Common myeloid progenitor, CD34-positive (primary cell): ENCODE measurements around the gene RSPH10B2.
"Not testable (repeated sequence)": the region's sequence is repeated elsewhere in the genome, so short reads cannot be mapped to it uniquely, and the experiment has no call there.

Experiments used
- CTCF ChIA-PET: fragments of 350-600 bp; sonication (Branson Sonifier 250); formaldehyde crosslinking; loops from one replicate; lab custom pipeline; 2021; ENCODE audit warnings: antibody characterized with exemption; lab: Charles Lee
- POLR2A ChIA-PET: fragments of 350-600 bp; sonication (Branson Sonifier 250); formaldehyde crosslinking; loops from one replicate; lab custom pipeline; 2021; ENCODE audit warnings: antibody characterized with exemption; lab: Charles Lee
- DNase-seq, 3 donors: peaks; one replicate each; pipeline versions ENCODE4 v3.0.0 to v3.0.0-alpha.2; 2013
- H3K27ac ChIP-seq, 2 experiments: 1 replicate in 1 of 2; 2 replicates in 1 of 2; pipeline ENCODE4 v1.7.0; 2013; ENCODE audit warnings: inconsistent platforms in 2 of 2, low read length in 2 of 2, mild to moderate bottlenecking in 2 of 2, low read depth in 1 of 2, moderate library complexity in 1 of 2; ENCODE audit not compliant: severe bottlenecking in 2 of 2, insufficient read depth in 1 of 2, poor library complexity in 1 of 2
- H3K27me3 ChIP-seq, 5 experiments: replicated peaks in 2 of 5; 1 replicate in 3 of 5; 2 replicates in 2 of 5; pipeline versions ENCODE4 v1.6.1 to v1.7.0; 2013; ENCODE audit warnings: low read length in 4 of 5, mild to moderate bottlenecking in 2 of 5, moderate library complexity in 2 of 5, inconsistent platforms in 1 of 5; ENCODE audit not compliant: insufficient read depth in 5 of 5, control insufficient read depth in 4 of 5
- H3K36me3 ChIP-seq, 4 experiments: 1 replicate in 2 of 4; 2 replicates in 2 of 4; pipeline versions ENCODE4 v1.6.1 to v1.7.0; 2013; ENCODE audit warnings: low read length in 3 of 4, control low read depth in 1 of 4, mild to moderate bottlenecking in 1 of 4; ENCODE audit not compliant: control insufficient read depth in 4 of 4, insufficient read depth in 4 of 4
- H3K4me1 ChIP-seq, 4 experiments: 1 replicate in 3 of 4; 2 replicates in 1 of 4; pipeline versions ENCODE4 v1.6.1 to v1.7.1; 2013; ENCODE audit warnings: low read length in 3 of 4, mild to moderate bottlenecking in 3 of 4, control low read depth in 1 of 4, inconsistent platforms in 1 of 4, moderate library complexity in 1 of 4; ENCODE audit not compliant: control insufficient read depth in 4 of 4, insufficient read depth in 4 of 4; ENCODE audit errors: control extremely low read depth in 1 of 4
- H3K4me3 ChIP-seq, 7 experiments: 1 replicate in 4 of 7; 2 replicates in 3 of 7; pipeline versions ENCODE4 v1.5.1 to v1.7.0; 2013; ENCODE audit warnings: mild to moderate bottlenecking in 7 of 7, low read length in 6 of 7, moderate library complexity in 6 of 7, inconsistent platforms in 2 of 7, low read depth in 2 of 7, control low read depth in 1 of 7; ENCODE audit not compliant: insufficient read depth in 4 of 7, control insufficient read depth in 1 of 7; ENCODE audit errors: extremely low read depth in 1 of 7
- H3K9me3 ChIP-seq, 5 experiments: 1 replicate in 4 of 5; 2 replicates in 1 of 5; pipeline versions ENCODE4 v1.6.1 to v1.7.1; 2013; ENCODE audit warnings: low read length in 4 of 5, mild to moderate bottlenecking in 2 of 5, inconsistent platforms in 1 of 5, low read depth in 1 of 5, moderate library complexity in 1 of 5; ENCODE audit not compliant: control insufficient read depth in 4 of 5, insufficient read depth in 2 of 5; ENCODE audit errors: control extremely low read depth in 1 of 5
- WGBS: methylation state at CpG from one replicate; pipeline ENCODE4 v1.1.5; 2013; ENCODE audit not compliant: insufficient coverage; 5-methylcytosine and 5-hydroxymethylcytosine counted together

RSPH10B2 gene

GRCh38 chr7:6781581-6781980, 27.7 kb downstream of the RSPH10B2 start:
- H3K9me3 ChIP-seq, POLR2A ChIA-PET: not testable (repeated sequence)
- no CpG with 5 or more reads among the region's 6 CpGs for WGBS

GRCh38 chr7:6789353-6789752, 35.5 kb downstream of the RSPH10B2 start:
- H3K27me3 ChIP-seq, H3K4me3 ChIP-seq, POLR2A ChIA-PET, H3K9me3 ChIP-seq, H3K4me1 ChIP-seq, H3K27ac ChIP-seq, CTCF ChIA-PET, DNase-seq, H3K36me3 ChIP-seq: not testable (repeated sequence)
- WGBS: no CpG with 5 or more reads among the region's 13 CpGs

More at GRCh38 chr7:6781581-6781980, 27.7 kb downstream of the RSPH10B2 start:
- H3K4me3 ChIP-seq, H3K36me3 ChIP-seq, DNase-seq, H3K27ac ChIP-seq, CTCF ChIA-PET, H3K27me3 ChIP-seq, H3K4me1 ChIP-seq: not testable (repeated sequence)

GRCh38 chr7:6792113-6792872, 38.4 kb downstream of the RSPH10B2 start:
- H3K27ac ChIP-seq, H3K27me3 ChIP-seq, H3K4me3 ChIP-seq, H3K4me1 ChIP-seq, CTCF ChIA-PET, DNase-seq, H3K9me3 ChIP-seq, POLR2A ChIA-PET, H3K36me3 ChIP-seq: not testable (repeated sequence)
- WGBS: no CpG with 5 or more reads among the region's 15 CpGs

GRCh38 chr7:6794276-6794675, 40.4 kb downstream of the RSPH10B2 start:
- H3K9me3 ChIP-seq, H3K4me1 ChIP-seq, POLR2A ChIA-PET, DNase-seq, H3K36me3 ChIP-seq, H3K27ac ChIP-seq, H3K4me3 ChIP-seq, H3K27me3 ChIP-seq, CTCF ChIA-PET: not testable (repeated sequence)
- no CpG with 5 or more reads among the region's 11 CpGs for WGBS

GRCh38 chr7:6797218-6797617, 43.3 kb downstream of the RSPH10B2 start:
- H3K27ac ChIP-seq, CTCF ChIA-PET, DNase-seq, H3K36me3 ChIP-seq, H3K4me3 ChIP-seq, H3K27me3 ChIP-seq, H3K9me3 ChIP-seq, POLR2A ChIA-PET, H3K4me1 ChIP-seq: not testable (repeated sequence)
- WGBS: 100% methylated on average over 3 of the region's 5 CpGs

GRCh38 chr7:6798047-6798446, 44.1 kb downstream of the RSPH10B2 start:
- H3K27me3 ChIP-seq, H3K4me3 ChIP-seq, H3K36me3 ChIP-seq, CTCF ChIA-PET, H3K4me1 ChIP-seq, H3K9me3 ChIP-seq, DNase-seq, H3K27ac ChIP-seq, POLR2A ChIA-PET: not testable (repeated sequence)
- no CpG with 5 or more reads among the region's 8 CpGs for WGBS

GRCh38 chr7:6799887-6800286, 46.0 kb downstream of the RSPH10B2 start:
- H3K4me3 ChIP-seq, DNase-seq, H3K27me3 ChIP-seq, POLR2A ChIA-PET, H3K27ac ChIP-seq, H3K4me1 ChIP-seq, H3K36me3 ChIP-seq, H3K9me3 ChIP-seq, CTCF ChIA-PET: not testable (repeated sequence)
- no CpG with 5 or more reads among the region's 12 CpGs for WGBS
